ENCODE data around the gene ZNF536. TPM values are rescaled to one million over a fixed set of nuclear protein-coding genes. Genes with fewer than 3 reads are reported as not detected.

ZNF536 gene
- total RNA-seq, 1 experiment from 2014 or later: not detected

DNA sequence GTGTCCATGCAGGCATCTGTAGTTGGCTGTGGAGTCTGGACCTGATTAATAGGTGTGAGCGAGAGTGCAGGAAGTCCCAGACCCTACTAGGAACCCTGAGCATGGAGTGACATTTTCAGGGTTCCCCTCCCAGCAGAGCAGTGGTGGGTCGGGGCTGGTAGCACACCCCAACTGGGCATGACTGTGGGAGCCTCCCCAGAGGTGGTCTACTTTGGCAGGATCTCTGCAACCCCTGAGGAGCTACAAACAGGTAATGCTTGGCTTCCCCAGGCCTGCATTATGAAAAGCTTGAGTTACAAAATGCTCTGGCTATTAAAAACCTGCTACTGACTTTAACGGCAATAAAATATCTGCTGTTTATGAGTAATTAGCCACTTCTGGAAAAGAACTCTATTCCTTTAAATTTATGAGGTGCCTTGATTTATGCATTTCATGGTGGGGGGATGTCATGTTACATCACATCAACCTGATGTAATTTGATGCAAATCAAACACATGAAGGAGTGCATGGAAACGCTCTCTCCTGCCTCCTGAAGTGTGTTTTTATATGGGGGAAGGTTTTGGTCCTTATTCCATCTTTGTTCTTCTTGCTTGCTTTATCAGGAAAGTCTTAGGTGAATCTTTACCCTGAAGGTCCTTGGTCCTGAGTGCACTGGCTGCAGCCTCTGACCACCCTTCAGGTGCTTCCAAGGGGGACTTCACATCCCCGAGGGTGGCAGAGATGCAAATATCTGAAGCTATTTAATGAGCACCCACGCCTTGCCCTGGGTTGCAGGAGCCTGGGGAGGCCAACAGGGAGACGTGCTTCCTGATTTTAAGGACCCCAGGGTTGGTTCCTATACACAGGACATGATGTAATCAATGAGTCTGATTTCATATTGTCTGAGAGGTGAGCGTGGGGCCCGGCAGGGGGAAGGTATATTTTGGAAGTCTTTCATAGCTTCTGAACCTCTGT, 54.0 kb downstream of the ZNF536 start:
- no peak overlapping the region for H3T11ph ChIP-seq (ENCODE audit: low read length)
- no peak overlapping the region for H3K9ac ChIP-seq (ENCODE audit: extremely low read depth, insufficient read length, low read length)
- no peak overlapping the region for H2AFZ ChIP-seq (ENCODE audit: low read length)
- H2AK5ac ChIP-seq (ENCODE audit: insufficient read length, low read length): no peak overlapping the region
- H3K27ac ChIP-seq (ENCODE audit: insufficient read length, low read depth, low read length): no peak overlapping the region
- no peak overlapping the region for H2BK20ac ChIP-seq (ENCODE audit: low read depth, low read length, poor library complexity, severe bottlenecking)
- no peak for DNase-seq
- Mint-ChIP-seq H3K9me3 (no peaks in the 10 kb centered on the region), H3K4me3 (no peak overlapping the region), H3K36me3 (ENCODE audit: insufficient read depth in 1 of 3, low read depth in 3 of 3) (no peaks in the 10 kb centered on the region), H3K4me1 (no peaks in the 10 kb centered on the region), H3K27ac (no peak overlapping the region), H3K27me3 (ENCODE audit: low read depth) (no peaks in the 10 kb centered on the region; the same call in none of the 2 replicates)
- H2BK5ac ChIP-seq (ENCODE audit: insufficient read length, low read length): no peak overlapping the region
- H3K23ac ChIP-seq (ENCODE audit: insufficient read length, low read depth, low read length): no peak overlapping the region
- no peaks in the 10 kb centered on the region for H3K23me2 ChIP-seq (ENCODE audit: insufficient read length, low read depth, low read length, poor library complexity, severe bottlenecking)
- H4K5ac ChIP-seq (ENCODE audit: insufficient read length, low read depth, low read length): no peak overlapping the region
- no peak overlapping the region for H2BK15ac ChIP-seq (ENCODE audit: low read depth, low read length)
- no peak overlapping the region for H2BK120ac ChIP-seq (ENCODE audit: low read depth, low read length, poor library complexity, severe bottlenecking)
- H3K4me2 ChIP-seq (ENCODE audit: insufficient read depth, insufficient read length, low read length): no peak overlapping the region
- no peak overlapping the region for H3K14ac ChIP-seq (ENCODE audit: insufficient read depth, low read length)
- no peaks in the 10 kb centered on the region for H3K4me1 ChIP-seq (ENCODE audit: insufficient read depth, low read length)
- no peak overlapping the region for H3K56ac ChIP-seq (ENCODE audit: insufficient read length, low read depth, low read length)
- H4K20me1 ChIP-seq (ENCODE audit: control insufficient read depth, insufficient read depth, insufficient read length): no peaks in the 10 kb centered on the region
- H3K27me3 ChIP-seq (ENCODE audit: insufficient read depth, low read length): no peaks in the 10 kb centered on the region
- H4K8ac ChIP-seq (replicated peaks; ENCODE audit: insufficient read length, low read depth, low read length): no peak overlapping the region
- H3K9me3 ChIP-seq (ENCODE audit: control insufficient read depth, low read depth, low read length): no peaks in the 10 kb centered on the region
- no peaks in the 10 kb centered on the region for H3K79me2 ChIP-seq (ENCODE audit: insufficient read depth, low read length)
- H4K91ac ChIP-seq (ENCODE audit: insufficient read length, low read depth, low read length): no peak overlapping the region
- no CpG with 5 or more reads among the region's 9 CpGs for WGBS (ENCODE audit: extremely low coverage, insufficient read length, low lambda C conversion rate)
- TF ChIP-seq, protein P1, sequence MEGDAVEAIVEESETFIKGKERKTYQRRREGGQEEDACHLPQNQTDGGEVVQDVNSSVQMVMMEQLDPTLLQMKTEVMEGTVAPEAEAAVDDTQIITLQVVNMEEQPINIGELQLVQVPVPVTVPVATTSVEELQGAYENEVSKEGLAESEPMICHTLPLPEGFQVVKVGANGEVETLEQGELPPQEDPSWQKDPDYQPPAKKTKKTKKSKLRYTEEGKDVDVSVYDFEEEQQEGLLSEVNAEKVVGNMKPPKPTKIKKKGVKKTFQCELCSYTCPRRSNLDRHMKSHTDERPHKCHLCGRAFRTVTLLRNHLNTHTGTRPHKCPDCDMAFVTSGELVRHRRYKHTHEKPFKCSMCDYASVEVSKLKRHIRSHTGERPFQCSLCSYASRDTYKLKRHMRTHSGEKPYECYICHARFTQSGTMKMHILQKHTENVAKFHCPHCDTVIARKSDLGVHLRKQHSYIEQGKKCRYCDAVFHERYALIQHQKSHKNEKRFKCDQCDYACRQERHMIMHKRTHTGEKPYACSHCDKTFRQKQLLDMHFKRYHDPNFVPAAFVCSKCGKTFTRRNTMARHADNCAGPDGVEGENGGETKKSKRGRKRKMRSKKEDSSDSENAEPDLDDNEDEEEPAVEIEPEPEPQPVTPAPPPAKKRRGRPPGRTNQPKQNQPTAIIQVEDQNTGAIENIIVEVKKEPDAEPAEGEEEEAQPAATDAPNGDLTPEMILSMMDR (conservative IDR thresholded peaks at IDR 0.05): no peak
- H3K79me1 ChIP-seq (ENCODE audit: insufficient read depth, low read depth, low read length, poor library complexity, severe bottlenecking): no peaks in the 10 kb centered on the region
- H2BK12ac ChIP-seq (ENCODE audit: insufficient read length, low read depth, low read length): no peak overlapping the region
- no peak overlapping the region for H3K18ac ChIP-seq (ENCODE audit: insufficient read length, low read depth, low read length)
- no peak overlapping the region for H3K4ac ChIP-seq (ENCODE audit: low read depth, low read length)

Data from H9 (cell line).